Heart left ventricle (tissue), 13 donors: ENCODE results near the gene TUBG2.
"Not testable (repeated sequence)": the region's sequence is repeated elsewhere in the genome, so short reads cannot be mapped to it uniquely, and the experiment has no call there.

ENCODE experiments used
- POLR2A ChIP-seq, 2 donors: fragments of 450-650 bp; IDR thresholded peaks; one replicate each; pipeline ENCODE4 v1.6.1; 2017; ENCODE audit warnings: antibody characterized with exemption in 2 of 2, mild to moderate bottlenecking in 2 of 2, moderate library complexity in 2 of 2
- TF ChIP-seq, protein P1 (sequence below), 12 donors: fragments of 200-600 bp; sonication (generic) in 4 of 12; IDR thresholded peaks; one replicate each; pipeline versions ENCODE4 v1.5.0 to v1.8.0; 2018 to 2022; ENCODE audit warnings: antibody characterized with exemption in 12 of 12, mild to moderate bottlenecking in 5 of 12
- donor health status: ischemic (EF 13 %, LVEDD 7.1; RV severe dilation, severe dysfunction).
- donor health status: DM: no; HTN: yes; CAD: no.
- donor health status: DM: no; HTN: no; CAD: no.
- donor health status: ischemic (EF 25% LVEDD 6.9; RV normal size, moderate dysfunction).
- donor health status: ischemic (EF 25% LVEDD 5.7; RV mildly dilated, moderate dysfunction).
- donor health status: ischemic (EF 35%, LVEDD 5.7; RV mildly dilated, moderate dysfunction).
- donor health status: nonischemic (EF 11% LVEDD 7.7; RV severe dilation, severe dysfunction).
- donor health status: DM: yes; HTN: yes; CAD: no.
- donor health status: PGD.
- donor health status: ischemic (EF 29% LVEDD 5.4; RV normal size, mild dysfunction).
- donor health status: nonischemic (EF 23%, LVEDD 6.1; RV moderate dilation, normal function).

DNA sequence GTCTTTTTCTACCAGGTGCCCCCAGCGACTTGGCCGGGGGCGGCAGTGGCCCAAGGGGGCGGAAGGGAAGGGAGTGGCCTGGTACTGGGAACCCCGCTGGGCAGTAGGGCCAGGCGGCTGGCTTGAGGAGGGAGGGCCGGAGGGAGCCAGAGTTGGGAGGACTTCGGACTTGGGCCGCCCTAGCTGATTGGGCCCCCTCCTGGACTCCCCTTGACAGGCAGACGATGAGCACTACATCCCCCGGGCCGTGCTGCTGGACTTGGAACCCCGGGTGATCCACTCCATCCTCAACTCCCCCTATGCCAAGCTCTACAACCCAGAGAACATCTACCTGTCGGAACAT lies 819 bp downstream of the TUBG2 start:
- TF ChIP-seq, protein P1, sequence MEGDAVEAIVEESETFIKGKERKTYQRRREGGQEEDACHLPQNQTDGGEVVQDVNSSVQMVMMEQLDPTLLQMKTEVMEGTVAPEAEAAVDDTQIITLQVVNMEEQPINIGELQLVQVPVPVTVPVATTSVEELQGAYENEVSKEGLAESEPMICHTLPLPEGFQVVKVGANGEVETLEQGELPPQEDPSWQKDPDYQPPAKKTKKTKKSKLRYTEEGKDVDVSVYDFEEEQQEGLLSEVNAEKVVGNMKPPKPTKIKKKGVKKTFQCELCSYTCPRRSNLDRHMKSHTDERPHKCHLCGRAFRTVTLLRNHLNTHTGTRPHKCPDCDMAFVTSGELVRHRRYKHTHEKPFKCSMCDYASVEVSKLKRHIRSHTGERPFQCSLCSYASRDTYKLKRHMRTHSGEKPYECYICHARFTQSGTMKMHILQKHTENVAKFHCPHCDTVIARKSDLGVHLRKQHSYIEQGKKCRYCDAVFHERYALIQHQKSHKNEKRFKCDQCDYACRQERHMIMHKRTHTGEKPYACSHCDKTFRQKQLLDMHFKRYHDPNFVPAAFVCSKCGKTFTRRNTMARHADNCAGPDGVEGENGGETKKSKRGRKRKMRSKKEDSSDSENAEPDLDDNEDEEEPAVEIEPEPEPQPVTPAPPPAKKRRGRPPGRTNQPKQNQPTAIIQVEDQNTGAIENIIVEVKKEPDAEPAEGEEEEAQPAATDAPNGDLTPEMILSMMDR (IDR thresholded peaks at IDR 0.05), result not testable (repeated sequence)
- not testable (repeated sequence) for TF ChIP-seq POLR2A (IDR thresholded peaks at IDR 0.05)
